Retina (tissue), 1 donor: ENCODE measurements around the gene ADAM22.
A peak's percentile ranks its signal among the peaks of the same experiment; 100 is the strongest.
"Not testable (repeated sequence)": the region's sequence is repeated elsewhere in the genome, so short reads cannot be mapped to it uniquely, and the experiment has no call there.

Experiments
- DNase-seq: peaks from one replicate; pipeline ENCODE4 v3.0.0-alpha.2; 2016

The ADAM22 gene

DNA sequence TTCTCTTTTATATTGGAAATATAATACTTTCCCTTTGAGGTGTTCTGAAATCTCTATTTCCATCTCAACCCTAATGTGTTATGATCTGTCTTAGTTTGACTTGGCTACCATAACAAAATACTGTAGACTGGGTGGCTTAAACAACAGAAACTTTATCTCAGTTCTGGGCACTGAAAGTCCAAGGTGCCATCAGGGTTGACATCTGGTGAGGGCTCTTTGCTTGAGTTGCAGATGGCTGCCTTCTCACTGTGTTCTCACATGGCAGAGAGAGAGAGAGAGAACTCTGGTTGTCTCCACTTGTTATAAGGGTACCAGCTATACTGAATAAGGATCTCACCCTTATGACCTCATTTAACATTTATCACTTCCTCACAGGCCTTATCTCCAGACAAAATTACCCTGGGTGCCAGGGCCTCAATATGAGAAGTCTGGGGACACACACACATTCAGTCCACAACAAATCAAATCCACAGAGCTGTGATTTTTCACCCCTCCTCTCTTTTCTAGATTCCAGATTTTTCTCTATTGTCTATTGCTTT, 181.3 kb downstream of the ADAM22 start:
- no peak for DNase-seq

DNA sequence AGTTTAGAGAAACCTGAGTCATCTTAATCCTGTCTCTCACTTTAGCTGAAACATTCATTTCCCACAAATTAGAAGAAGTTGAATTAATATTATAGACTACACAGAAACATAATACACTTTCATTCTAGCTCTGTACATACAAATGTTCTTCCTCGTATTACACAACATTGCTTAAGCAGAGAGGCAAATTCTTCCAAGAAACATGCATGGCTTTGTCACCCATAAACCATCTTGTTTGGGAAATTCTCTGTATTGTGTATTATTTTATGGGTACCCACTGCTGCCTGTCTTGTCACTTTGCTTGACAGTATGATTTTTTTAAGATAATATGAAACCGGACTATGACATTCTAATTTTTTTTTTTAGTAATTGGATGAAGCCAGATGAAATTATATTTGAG, 181.8 kb downstream of the ADAM22 start:
- no peak for DNase-seq

- DNase-seq: peak; percentile 13
Observed at GRCh38 chr7:88116235-88116795, 182.3 kb downstream of the ADAM22 start.

DNA sequence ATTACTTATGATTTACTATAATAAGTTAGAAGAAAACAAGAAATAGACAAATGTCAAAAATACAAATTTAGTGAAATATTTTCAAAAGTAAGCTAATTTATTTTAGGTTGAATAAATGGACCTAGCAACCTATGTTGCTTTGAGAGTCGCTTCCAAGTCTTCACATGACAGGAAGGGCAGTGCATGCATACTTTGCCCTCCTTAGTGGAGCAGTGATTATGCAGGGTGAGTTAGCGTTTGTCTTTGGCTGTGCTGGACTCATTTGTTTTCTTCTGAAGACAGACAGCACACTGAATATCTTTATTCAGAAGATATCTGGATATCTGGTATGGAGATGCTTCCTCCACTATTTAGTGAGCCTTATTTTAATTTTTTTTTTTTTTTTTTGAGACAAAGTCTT, 183.3 kb downstream of the ADAM22 start:
- DNase-seq: no peak

DNA sequence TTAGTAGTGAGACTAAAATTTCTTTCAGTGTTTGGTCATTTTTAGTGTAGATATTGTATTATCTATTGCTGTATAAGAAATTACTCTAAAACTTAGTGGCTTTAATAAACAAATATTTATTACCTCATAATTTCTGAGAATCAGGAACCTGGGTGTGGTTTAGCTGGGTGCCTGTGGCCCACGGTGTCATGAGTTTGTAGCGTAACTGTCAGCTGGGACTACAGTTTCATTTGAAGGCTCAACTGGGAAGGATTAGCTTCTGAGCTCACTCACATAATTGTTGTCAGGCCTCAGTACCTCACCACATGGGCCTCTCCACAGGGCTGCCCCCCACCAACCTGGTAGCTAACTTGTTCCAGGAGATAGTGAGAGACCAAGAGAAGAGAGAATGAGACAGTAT, 187.3 kb downstream of the ADAM22 start:
- DNase-seq: no peak

- no peak for DNase-seq
Observed at GRCh38 chr7:88127637-88128290, 193.7 kb downstream of the ADAM22 start.

DNA sequence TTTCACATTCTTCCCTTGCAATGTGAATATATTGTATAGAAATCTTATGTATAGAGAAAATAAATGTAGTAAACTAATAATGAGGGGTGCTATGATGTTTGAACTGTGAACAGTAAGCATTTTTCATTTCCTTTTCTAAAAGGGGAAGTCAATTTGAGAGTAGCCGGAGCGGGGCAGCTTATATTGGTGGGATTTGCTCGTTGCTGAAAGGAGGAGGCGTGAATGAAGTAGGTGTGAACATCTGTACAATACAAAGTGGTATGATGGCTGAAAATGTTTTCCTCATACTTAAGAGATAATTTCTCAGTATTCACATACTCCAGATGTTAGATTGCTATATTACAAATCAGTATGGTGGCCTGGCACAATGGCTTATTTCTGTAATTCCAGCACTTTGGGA, 198.7 kb downstream of the ADAM22 start:
- no peak for DNase-seq

DNA sequence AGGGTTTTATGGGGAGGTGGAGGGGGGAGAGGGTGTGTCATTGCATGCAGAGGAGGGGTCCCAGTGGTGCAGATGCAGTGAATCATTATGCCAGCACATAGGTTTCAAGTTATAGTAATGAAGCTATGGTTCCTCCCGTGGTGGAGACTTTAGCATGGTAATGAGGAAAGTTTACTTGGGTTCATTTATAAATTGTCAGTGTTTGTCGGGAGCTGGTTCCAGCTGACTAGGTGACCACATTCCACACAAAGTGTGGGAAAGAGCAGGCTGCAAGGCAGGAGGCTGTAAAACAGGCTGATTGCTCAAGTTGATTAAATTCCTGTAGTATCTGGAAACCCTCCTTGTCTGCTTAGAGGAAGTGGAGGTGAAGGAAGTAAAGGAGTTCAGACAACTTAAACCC, 206.9 kb downstream of the ADAM22 start:
- no peak for DNase-seq

DNA sequence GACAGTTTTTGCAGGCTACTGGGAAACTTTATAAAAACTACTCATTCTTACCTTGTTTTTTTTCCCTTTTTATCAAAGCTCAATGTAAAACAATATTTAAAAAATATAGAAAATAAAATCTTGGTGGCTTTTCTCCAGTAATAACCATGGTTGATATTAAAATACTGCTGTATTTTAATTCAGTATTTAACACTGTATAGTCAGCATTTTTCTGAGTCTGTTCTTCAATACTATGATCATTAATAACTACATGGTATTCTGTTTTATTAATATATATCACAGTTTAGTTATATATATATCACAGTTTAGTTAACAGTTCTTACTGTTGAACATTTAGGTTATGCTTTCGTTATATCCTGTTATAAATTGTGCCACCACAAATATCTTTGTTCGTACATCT, 207.4 kb downstream of the ADAM22 start:
- no peak for DNase-seq

GRCh38 chr7:88141953-88142352, 207.9 kb downstream of the ADAM22 start:
- DNase-seq: no peak

DNA sequence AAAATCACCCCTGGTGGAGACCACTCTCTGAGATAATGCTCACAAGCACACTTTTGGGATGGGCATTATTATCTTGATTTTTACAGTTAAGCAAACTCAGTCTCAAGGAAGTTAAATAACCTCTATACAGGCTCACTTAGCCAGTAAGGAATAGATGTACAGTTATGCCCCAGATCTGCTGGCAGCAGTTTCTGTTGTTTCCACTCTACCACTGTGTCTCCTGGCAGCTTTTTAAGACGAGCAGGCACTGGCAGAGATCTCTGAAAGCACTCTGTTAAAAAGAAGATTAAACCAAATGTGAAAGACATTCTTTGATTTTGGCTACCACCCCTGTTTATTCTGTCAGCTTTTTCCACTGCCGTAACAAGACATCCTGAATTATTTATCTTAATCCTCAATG, 212.6 kb downstream of the ADAM22 start:
- DNase-seq: no peak

DNA sequence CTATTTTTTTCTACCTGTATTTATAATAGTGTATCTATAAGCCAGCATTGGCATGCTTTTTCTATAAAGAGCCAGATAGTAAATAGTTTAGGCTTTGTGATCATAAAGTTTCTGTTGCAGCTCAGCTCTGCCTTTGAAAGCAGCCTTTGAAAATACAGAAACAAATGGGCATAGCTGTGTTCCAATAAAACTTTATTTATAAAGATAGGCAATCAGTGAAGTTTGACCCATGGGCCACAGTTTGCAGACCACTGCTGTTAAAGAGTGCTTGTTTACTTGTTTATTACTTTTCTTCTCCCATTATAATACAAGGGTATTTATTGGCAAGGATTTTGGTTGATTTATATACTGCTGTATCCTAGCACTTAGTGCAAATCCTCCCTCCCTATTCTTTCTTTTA, 213.3 kb downstream of the ADAM22 start:
- no peak for DNase-seq

GRCh38 chr7:88147949-88148348, 213.9 kb downstream of the ADAM22 start:
- no peak for DNase-seq

GRCh38 chr7:88150033-88150432, 216.0 kb downstream of the ADAM22 start:
- DNase-seq: no peak

DNA sequence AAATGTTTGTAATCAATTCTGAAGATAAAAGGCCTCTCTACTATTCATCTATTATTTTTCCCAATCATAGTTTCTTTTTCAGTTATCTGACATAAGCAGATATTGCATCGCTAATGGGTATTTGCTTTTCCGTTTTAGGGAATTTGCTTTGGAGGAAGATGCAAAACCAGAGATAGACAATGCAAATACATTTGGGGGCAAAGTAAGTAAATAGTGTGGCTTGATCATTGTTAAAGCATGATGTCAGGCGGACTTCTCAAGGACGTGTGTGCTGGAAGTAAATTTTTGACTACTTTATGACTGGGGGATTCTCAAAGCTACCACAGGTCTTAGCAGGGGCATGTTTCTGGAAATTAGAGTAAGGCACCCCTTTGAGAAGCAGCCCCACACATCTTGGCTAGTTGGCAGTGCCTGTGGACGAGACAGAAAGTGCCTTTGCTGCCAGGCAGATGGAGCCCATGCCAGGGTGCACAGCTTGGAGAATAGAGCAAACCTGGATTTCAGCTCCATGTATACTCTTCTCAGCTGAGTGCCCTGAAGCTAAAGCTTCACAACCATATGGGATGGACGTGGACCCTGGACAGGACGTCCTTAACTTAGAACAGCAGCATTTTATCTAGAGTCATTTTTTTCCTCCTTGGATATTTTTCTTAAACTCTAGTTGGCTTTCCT, 217.2 kb downstream of the ADAM22 start:
- no peak for DNase-seq

DNA sequence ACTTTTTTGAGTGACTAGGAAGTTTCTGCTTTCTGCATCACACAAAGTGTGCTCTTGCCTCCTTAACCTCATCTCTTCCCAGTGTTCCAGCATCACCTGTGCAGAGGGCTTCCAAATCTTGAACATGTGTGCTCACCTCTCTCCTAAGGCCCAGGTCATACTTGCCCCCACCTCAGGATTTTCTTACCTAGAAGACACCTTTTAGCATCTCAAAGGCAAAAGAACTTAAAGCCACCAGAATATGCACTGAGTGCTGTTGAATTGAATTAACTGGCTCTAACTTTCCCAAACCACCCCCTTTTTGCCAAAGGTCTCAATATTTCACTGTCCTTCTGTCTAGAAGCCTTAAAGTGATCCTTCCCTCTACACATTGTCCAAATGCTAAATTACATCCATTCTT, 219.3 kb downstream of the ADAM22 start:
- DNase-seq: no peak

GRCh38 chr7:88155756-88156155, 221.7 kb downstream of the ADAM22 start:
- DNase-seq: no peak

GRCh38 chr7:88156356-88156755, 222.3 kb downstream of the ADAM22 start:
- no peak for DNase-seq

- not testable (repeated sequence) for DNase-seq
Observed at GRCh38 chr7:88159741-88160140, 225.7 kb downstream of the ADAM22 start.

DNA sequence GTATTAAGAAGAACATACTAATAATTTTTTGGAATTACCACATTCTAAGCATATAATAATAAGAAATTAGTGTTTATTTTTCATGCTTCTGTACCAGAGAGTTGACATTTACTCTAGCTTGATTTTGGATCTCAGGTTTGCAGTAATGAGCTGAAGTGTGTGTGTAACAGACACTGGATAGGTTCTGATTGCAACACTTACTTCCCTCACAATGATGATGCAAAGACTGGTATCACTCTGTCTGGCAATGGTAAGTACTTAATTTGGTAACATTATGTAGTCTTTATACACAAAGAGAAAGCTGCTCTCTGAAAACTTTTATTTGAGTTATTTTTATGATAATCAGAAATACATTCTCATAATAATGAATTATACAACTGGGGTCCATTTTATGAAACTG, 231.6 kb downstream of the ADAM22 start:
- DNase-seq: no peak

DNA sequence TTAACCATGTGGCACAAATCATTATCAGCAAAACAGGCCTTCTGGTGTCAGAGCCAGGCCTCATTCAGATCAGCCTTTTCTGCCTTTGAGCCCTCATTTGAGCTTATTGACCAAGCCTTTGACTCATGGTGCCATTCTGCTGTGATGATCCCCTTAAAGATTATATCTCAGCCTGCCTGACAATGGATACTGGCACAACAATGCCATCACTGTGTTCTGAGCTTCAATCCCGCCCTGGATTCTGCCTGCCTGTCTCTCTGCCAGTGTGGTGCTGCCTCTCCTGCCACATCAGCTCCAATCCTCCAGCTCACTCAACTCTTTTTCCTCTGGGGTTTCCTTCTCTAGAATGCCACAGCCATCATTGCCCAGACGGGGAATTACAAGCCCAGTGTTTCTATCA, 233.2 kb downstream of the ADAM22 start:
- DNase-seq: peak; percentile 9

DNA sequence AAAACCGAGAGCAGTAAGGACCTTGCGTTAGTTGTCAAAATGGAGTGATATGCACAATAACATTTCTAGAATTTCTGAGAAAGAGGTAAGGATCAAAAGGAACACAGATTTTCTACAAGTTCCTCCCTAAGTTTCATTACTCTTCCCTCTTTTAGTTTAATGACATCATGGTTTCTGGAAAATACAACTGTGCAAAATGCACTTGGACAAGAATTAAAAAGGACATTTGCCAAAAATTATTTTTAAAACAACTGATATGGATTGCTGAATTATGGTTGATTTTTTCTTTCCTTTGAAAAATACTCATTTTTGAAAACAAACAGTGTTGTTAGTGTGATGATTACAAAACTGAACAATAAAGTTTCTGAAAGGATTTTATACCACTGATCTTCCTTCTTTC, 233.7 kb downstream of the ADAM22 start:
- no peak for DNase-seq

DNA sequence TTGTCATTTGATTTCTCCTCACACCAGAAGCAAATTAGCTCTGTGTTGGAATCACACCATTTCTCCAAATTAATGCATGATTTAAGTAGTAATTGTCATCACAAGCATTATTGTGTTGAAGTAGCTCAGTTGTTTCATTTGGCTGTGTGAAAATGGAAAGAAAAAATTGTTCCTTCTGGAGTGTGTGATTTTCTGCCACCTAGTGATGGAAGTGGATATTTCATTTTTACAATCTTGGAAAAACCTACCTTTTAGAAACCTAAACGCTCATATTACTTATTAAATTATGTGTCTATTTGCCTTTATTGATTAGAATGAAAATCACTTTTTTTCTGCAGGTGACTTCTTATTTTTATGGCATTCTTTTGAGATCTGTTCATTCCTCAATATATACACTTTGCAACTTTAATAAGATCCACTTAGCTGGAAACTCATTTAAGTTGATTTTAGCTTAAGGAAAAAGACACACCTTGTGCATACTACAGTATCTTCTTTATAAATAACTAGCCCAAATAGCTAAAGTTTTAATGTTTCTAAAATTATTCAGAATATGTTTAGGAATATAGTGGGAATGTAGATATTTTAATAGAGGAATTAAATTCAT, 235.8 kb downstream of the ADAM22 start:
- peak; percentile 26 for DNase-seq

- DNase-seq: no peak
Observed at GRCh38 chr7:88172842-88173241, 238.8 kb downstream of the ADAM22 start.
